Activated T-cell treated with anti-CD3 and anti-CD28 coated beads for 48 hours (primary cell): ENCODE data around the gene TM4SF20.

Experiments used
- DNase-seq: peaks from one replicate; pipeline ENCODE4 v3.0.0-alpha.2; 2020; ENCODE audit warnings: low read depth

Gene TM4SF20

GRCh38 chr2:227379095-227379494 lies at the start of gene TM4SF20:
Gene TM4SF20 (minus strand): TSS chr2:227379306. CDS start chr2:227379268, 38 bp downstream.
- DNase-seq = no peak

GRCh38 chr2:227428731-227429285 lies 49.7 kb upstream of the TM4SF20 start:
- no peak for DNase-seq

- DNase-seq = no peak
Measured at GRCh38 chr2:227423656-227424499, 44.8 kb upstream of the TM4SF20 start.

GRCh38 chr2:227420087-227421052 lies 41.3 kb upstream of the TM4SF20 start:
- DNase-seq = no peak

- no peak for DNase-seq
Measured at GRCh38 chr2:227416701-227417100, 37.6 kb upstream of the TM4SF20 start.

- no peak for DNase-seq
Measured at GRCh38 chr2:227415538-227416424, 36.7 kb upstream of the TM4SF20 start.

- no peak for DNase-seq
Measured at GRCh38 chr2:227414846-227415245, 35.7 kb upstream of the TM4SF20 start.

- no peak for DNase-seq
Measured at GRCh38 chr2:227413371-227413770, 34.3 kb upstream of the TM4SF20 start.

GRCh38 chr2:227412877-227413276 lies 33.8 kb upstream of the TM4SF20 start:
- DNase-seq = no peak

GRCh38 chr2:227411990-227412350 lies 32.9 kb upstream of the TM4SF20 start:
- DNase-seq = no peak

- peak; percentile 51 for DNase-seq
Measured at GRCh38 chr2:227411320-227411989, 32.3 kb upstream of the TM4SF20 start.

GRCh38 chr2:227410191-227410590 lies 31.1 kb upstream of the TM4SF20 start:
- DNase-seq = no peak

GRCh38 chr2:227407591-227408151 lies 28.6 kb upstream of the TM4SF20 start:
- no peak for DNase-seq

- DNase-seq = no peak
Measured at GRCh38 chr2:227406177-227407031, 27.3 kb upstream of the TM4SF20 start.

- DNase-seq = no peak
Measured at GRCh38 chr2:227404585-227405271, 25.6 kb upstream of the TM4SF20 start.

GRCh38 chr2:227402959-227403358 lies 23.9 kb upstream of the TM4SF20 start:
- no peak for DNase-seq

GRCh38 chr2:227402321-227402720 lies 23.2 kb upstream of the TM4SF20 start:
- DNase-seq = no peak

- no peak for DNase-seq
Measured at GRCh38 chr2:227401550-227401949, 22.4 kb upstream of the TM4SF20 start.
